IPS-20b (cell line): ENCODE measurements around the gene EMCN.

ENCODE experiments used
- H3K27ac ChIP-seq: one replicate; pipeline ENCODE4 v1.5.1; 2013; ENCODE audit warnings: low read length
- H3K27me3 ChIP-seq: 2 replicates; pipeline ENCODE4 v1.6.1; 2013; ENCODE audit warnings: mild to moderate bottlenecking, low read length, inconsistent platforms; ENCODE audit not compliant: insufficient read depth
- H3K36me3 ChIP-seq: 2 replicates; pipeline ENCODE4 v1.6.1; 2013; ENCODE audit warnings: low read depth, mild to moderate bottlenecking, inconsistent platforms, low read length, moderate library complexity; ENCODE audit not compliant: insufficient read depth
- H3K4me1 ChIP-seq: 2 replicates; pipeline ENCODE4 v1.6.1; 2013; ENCODE audit warnings: mild to moderate bottlenecking, control low read depth, inconsistent platforms, low read length, moderate library complexity; ENCODE audit not compliant: insufficient read depth
- H3K4me3 ChIP-seq: 2 replicates; pipeline ENCODE4 v1.5.1; 2013; ENCODE audit warnings: mild to moderate bottlenecking, low read length, inconsistent platforms
- H3K9ac ChIP-seq: 2 replicates; pipeline ENCODE4 v1.6.1; 2013; ENCODE audit warnings: low read depth, mild to moderate bottlenecking, inconsistent platforms, low read length, moderate library complexity
- H3K9me3 ChIP-seq: 2 replicates; pipeline ENCODE4 v1.6.1; 2013; ENCODE audit warnings: mild to moderate bottlenecking, low read depth, low read length, inconsistent platforms; ENCODE audit not compliant: insufficient read depth

Gene EMCN

GRCh38 chr4:100519205-100519604 is 1.4 kb upstream of the EMCN start:
- Histone ChIP-seq H3K9ac (no peak overlapping the region), H3K9me3 (no peaks in the 10 kb centered on the region), H3K4me1 (peaks cover 4% of the 10 kb centered on the region; the same call in 1 of the 2 replicates), H3K4me3 (no peak overlapping the region), H3K27ac (no peak overlapping the region), H3K27me3 (no peaks in the 10 kb centered on the region), H3K36me3 (no peaks in the 10 kb centered on the region)

DNA sequence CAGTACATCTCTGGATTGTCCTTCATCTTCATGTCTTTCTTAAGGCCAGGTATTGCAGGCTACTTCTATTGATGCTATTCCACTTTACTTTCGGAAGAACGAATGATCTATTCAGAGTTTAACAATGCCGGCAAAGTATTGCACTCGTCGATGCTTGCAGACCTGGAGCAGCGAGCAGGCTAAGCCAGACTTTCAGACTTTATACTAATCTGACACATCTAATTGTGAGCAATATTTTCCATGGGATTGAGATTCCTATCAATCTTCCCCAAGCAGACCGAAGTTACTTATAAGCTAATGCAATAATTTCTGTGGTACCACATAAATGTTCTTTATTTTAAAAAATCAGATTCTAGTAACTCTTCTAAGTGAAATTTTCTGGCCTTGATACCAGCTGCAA is 1.6 kb downstream of the EMCN start:
- Histone ChIP-seq H3K9me3 (no peaks in the 10 kb centered on the region), H3K4me3 (no peak overlapping the region), H3K36me3 (no peaks in the 10 kb centered on the region), H3K4me1 (peaks cover 4% of the 10 kb centered on the region; the same call in 1 of the 2 replicates), H3K9ac (no peak overlapping the region), H3K27ac (no peak overlapping the region), H3K27me3 (no peaks in the 10 kb centered on the region)

DNA sequence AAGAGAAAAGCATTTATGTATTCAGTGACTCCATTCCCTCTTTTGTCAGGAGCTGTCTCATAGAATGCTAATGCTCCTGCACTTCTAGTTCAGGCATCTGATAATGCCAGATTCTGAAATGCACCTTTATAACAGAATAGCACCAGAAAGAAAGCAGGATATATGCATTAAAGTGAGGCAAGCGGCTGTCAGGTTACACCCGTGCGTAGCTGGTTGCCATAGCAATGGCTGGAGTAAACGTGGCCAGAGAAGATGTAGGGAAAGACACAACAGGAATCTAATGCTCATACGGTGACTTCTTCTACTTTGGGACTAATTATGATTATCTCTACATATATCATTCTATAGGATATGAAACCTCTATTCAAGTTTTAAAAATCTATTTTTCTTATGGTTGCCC is 5.9 kb downstream of the EMCN start:
- no peak overlapping the region for H3K4me3 ChIP-seq
- no peaks in the 10 kb centered on the region for H3K27me3 ChIP-seq
- peaks cover 4% of the 10 kb centered on the region; the same call in 1 of the 2 replicates for H3K4me1 ChIP-seq
- no peaks in the 10 kb centered on the region for H3K36me3 ChIP-seq
- no peaks in the 10 kb centered on the region for H3K9me3 ChIP-seq
- H3K27ac ChIP-seq = no peak overlapping the region
- no peak overlapping the region for H3K9ac ChIP-seq

DNA sequence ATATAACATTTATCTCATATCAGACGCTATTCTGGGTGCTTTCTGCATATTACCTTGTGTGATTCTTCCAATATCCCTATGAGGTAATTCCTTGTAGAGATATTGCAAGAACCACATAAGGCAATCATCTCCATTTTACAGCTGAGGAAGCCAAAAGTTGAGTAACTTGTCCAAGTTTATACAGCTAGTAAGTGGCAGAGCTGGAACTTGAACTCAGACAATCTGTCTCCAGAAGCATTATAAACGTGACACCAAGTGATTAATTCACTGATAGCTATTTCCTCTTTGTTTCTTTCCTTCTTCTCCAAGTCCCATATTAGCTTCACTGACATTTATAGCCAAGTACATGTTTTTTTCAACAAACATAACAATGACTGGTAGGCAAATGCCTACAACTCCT is 7.3 kb downstream of the EMCN start:
- Histone ChIP-seq H3K9ac (no peak overlapping the region), H3K4me1 (peaks cover 1% of the 10 kb centered on the region; the same call in 1 of the 2 replicates)

DNA sequence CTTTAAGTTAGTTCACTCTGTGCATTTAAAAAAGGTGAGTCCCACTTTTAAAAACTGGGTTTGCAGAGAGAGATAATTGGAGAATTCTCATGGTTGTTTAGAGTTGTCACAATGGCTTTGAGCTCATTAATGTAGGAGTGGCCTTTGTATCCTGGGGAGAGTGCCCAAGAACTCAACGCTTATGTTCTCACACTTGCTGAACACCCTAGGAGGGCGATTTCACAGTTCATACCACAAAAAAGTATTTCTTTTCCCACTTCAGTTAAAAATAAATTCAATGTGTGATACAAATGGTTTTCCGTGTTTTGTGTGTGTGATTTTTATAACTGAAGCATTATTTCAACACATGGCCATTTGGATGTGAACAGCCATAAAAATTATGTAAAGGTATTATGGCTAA is 8.4 kb downstream of the EMCN start:
- Histone ChIP-seq H3K27me3 (no peaks in the 10 kb centered on the region), H3K27ac (no peak overlapping the region), H3K4me1 (no peaks in the 10 kb centered on the region), H3K9ac (no peak overlapping the region), H3K9me3 (no peaks in the 10 kb centered on the region), H3K36me3 (no peaks in the 10 kb centered on the region), H3K4me3 (no peak overlapping the region)

More for the DNA sequence above, 7.3 kb downstream of the EMCN start:
- Histone ChIP-seq H3K27me3 (no peaks in the 10 kb centered on the region), H3K27ac (no peak overlapping the region), H3K9me3 (no peaks in the 10 kb centered on the region), H3K4me3 (no peak overlapping the region), H3K36me3 (no peaks in the 10 kb centered on the region)

- Histone ChIP-seq H3K27me3 (no peaks in the 10 kb centered on the region), H3K4me1 (no peaks in the 10 kb centered on the region), H3K27ac (no peak overlapping the region), H3K4me3 (no peak overlapping the region), H3K36me3 (no peaks in the 10 kb centered on the region), H3K9ac (no peak overlapping the region), H3K9me3 (no peaks in the 10 kb centered on the region)
These were observed 9.1 kb downstream of the EMCN start for GRCh38 chr4:100508691-100509090.

DNA sequence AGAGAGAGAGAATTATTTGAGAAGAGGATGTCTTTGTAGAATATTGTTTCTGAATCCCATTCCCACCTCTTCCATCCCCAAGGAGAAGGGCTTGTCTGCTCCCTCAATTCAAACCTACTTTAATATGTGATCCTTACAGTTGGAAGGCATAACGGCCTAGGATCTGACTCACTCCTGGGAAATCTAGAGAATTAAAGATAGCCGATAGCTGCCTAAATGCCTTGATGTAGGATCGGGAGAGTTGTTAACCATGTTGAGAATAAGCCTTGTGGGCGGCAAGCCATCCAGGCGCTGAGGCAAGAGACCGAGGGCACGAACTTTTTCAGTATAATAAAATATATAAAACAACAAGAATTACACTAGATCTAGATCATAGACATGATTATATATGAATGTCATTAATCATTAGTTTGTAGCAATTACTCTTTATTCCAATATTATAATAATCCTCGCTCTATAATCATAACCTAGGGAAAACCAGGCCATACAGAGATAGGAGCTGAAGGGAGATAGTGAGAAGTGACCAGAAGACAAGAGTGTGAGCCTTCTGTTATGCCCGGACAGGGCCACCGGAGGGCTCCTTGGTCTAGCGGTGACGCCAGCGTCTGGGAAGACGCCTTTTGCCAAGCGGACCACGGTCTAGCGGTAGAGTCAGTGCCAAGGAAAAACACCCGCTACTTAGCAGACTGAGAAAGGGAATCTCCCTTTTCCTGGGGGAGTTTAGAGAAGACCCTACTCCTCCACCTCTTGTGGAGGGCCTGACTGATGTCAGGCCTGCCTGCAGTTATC is 13.5 kb downstream of the EMCN start:
- Histone ChIP-seq H3K9ac (no peak overlapping the region), H3K36me3 (no peaks in the 10 kb centered on the region), H3K4me3 (no peak overlapping the region), H3K27ac (no peak overlapping the region), H3K4me1 (no peaks in the 10 kb centered on the region), H3K27me3 (no peaks in the 10 kb centered on the region), H3K9me3 (no peaks in the 10 kb centered on the region)

GRCh38 chr4:100497791-100498190 is 20.0 kb downstream of the EMCN start:
- H3K9ac ChIP-seq = no peak overlapping the region
- H3K36me3 ChIP-seq = no peaks in the 10 kb centered on the region
- no peaks in the 10 kb centered on the region for H3K27me3 ChIP-seq
- H3K27ac ChIP-seq = no peak overlapping the region
- H3K4me3 ChIP-seq = no peak overlapping the region
- H3K4me1 ChIP-seq = no peaks in the 10 kb centered on the region
- no peaks in the 10 kb centered on the region for H3K9me3 ChIP-seq

GRCh38 chr4:100495074-100495473 is 22.7 kb downstream of the EMCN start:
- Histone ChIP-seq H3K4me1 (no peaks in the 10 kb centered on the region), H3K27me3 (no peaks in the 10 kb centered on the region), H3K27ac (no peak overlapping the region), H3K4me3 (no peak overlapping the region), H3K9ac (no peak overlapping the region), H3K9me3 (no peaks in the 10 kb centered on the region), H3K36me3 (no peaks in the 10 kb centered on the region)

DNA sequence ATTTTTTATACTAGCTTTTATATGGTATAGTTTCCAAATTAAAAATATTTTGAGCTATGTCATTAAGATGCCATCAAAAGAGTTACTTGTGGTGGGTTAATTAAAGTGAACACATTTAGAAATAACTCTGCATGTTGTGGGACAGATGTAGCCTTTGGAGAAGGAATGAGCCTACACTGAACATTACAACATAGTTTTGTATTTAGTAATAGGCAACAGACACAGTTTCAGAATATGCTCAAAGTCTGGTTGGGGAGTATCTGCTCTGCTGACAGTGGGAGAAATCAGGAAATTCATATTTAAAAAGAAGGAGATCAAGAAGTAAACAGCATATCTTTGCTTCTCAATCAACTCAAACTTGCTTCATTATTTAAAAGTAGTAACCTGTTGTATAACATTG is 23.7 kb downstream of the EMCN start:
- H3K27ac ChIP-seq = no peak overlapping the region
- H3K4me3 ChIP-seq = no peak overlapping the region
- H3K9me3 ChIP-seq = no peaks in the 10 kb centered on the region
- no peaks in the 10 kb centered on the region for H3K27me3 ChIP-seq
- no peak overlapping the region for H3K9ac ChIP-seq
- H3K36me3 ChIP-seq = no peaks in the 10 kb centered on the region
- H3K4me1 ChIP-seq = no peaks in the 10 kb centered on the region

- no peak overlapping the region for H3K27ac ChIP-seq
- no peaks in the 10 kb centered on the region for H3K9me3 ChIP-seq
- H3K9ac ChIP-seq = no peak overlapping the region
- H3K27me3 ChIP-seq = no peaks in the 10 kb centered on the region
- no peaks in the 10 kb centered on the region for H3K4me1 ChIP-seq
- H3K4me3 ChIP-seq = no peak overlapping the region
- H3K36me3 ChIP-seq = no peaks in the 10 kb centered on the region
These were observed 24.1 kb downstream of the EMCN start for GRCh38 chr4:100493756-100494155.

DNA sequence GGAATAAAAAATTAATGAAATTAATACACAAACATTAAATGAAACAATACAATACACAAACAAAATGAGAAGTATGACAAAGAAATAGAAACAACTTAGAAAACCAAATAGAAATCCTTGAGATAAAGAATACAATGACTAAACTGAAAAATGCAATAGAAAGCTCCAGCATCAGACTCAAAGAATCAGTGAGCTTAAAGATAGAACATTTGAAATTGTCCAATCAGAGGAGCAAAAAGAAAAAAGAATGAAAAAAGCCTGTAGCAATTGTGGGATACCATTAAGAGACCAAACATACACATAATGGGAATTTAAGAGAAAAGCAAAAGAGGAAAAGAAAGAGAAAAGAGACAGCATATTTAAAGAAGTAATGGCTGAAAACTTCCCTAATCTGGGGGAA is 25.7 kb downstream of the EMCN start:
- Histone ChIP-seq H3K9ac (no peak overlapping the region), H3K4me1 (no peaks in the 10 kb centered on the region), H3K4me3 (no peak overlapping the region), H3K36me3 (no peaks in the 10 kb centered on the region), H3K9me3 (no peaks in the 10 kb centered on the region), H3K27ac (no peak overlapping the region), H3K27me3 (no peaks in the 10 kb centered on the region)
